Omental fat pad (tissue), 4 donors: ENCODE data around the gene DENND1B. TPM values are rescaled to one million over a fixed set of nuclear protein-coding genes. Genes with fewer than 3 reads are reported as not detected.
"Not testable (repeated sequence)": the region's sequence is repeated elsewhere in the genome, so short reads cannot be mapped to it uniquely, and the experiment has no call there.

Experiments
- ATAC-seq: fragments of 150-250 bp; one replicate; pipeline ENCODE4 v1.9.1; 2016; ENCODE audit warnings: mild to moderate bottlenecking, moderate library complexity; ENCODE audit not compliant: low FRiP score
- DNase-seq: peaks from one replicate; pipeline ENCODE4 v3.0.0-alpha.2; 2019; ENCODE audit warnings: low spot score
- CTCF ChIP-seq, 3 donors: fragments of 450-650 bp; IDR thresholded peaks; one replicate each; pipeline ENCODE4 v1.5.1; 2016 to 2017; ENCODE audit warnings: antibody characterized with exemption in 3 of 3, mild to moderate bottlenecking in 3 of 3, moderate library complexity in 2 of 3
- total RNA-seq, 4 donors: library from RNA; depleted of rRNA; stranded (reverse); fragments of >200 nt; gene quantifications; one replicate each; pipeline ENCODE4 v1.1.0, GENCODE V29; 2016

DENND1B gene
- total RNA-seq, 4 donors from 2014 or later: 8.3 to 16.6 (median 11.1) TPM

- ATAC-seq: no peak
These were observed 255.4 kb downstream of the DENND1B start for GRCh38 chr1:197519741-197520334.

GRCh38 chr1:197515421-197515820 lies 259.9 kb downstream of the DENND1B start:
- TF ChIP-seq CTCF (IDR thresholded peaks at IDR 0.05): no peak
- DNase-seq (no peak), ATAC-seq (no peak)

More at GRCh38 chr1:197519741-197520334, 255.4 kb downstream of the DENND1B start:
- DNase-seq: no peak
- TF ChIP-seq CTCF (IDR thresholded peaks at IDR 0.05): no peak

GRCh38 chr1:197510691-197511378 lies 264.4 kb downstream of the DENND1B start:
- DNase-seq: no peak
- ATAC-seq: no peak
- TF ChIP-seq CTCF (IDR thresholded peaks at IDR 0.05): no peak

GRCh38 chr1:197496722-197497121 lies 278.6 kb downstream of the DENND1B start:
- no peak for ATAC-seq
- DNase-seq: no peak
- no peak for TF ChIP-seq CTCF (IDR thresholded peaks at IDR 0.05)

GRCh38 chr1:197491505-197491904 lies 283.8 kb downstream of the DENND1B start:
- ATAC-seq, DNase-seq: not testable (repeated sequence)

GRCh38 chr1:197486946-197487345 lies 288.3 kb downstream of the DENND1B start:
- TF ChIP-seq CTCF (IDR thresholded peaks at IDR 0.05): no peak
- DNase-seq (no peak), ATAC-seq (no peak)

- DNase-seq: no peak
- no peak for ATAC-seq
These were observed 289.5 kb downstream of the DENND1B start for GRCh38 chr1:197485790-197486189.

More at GRCh38 chr1:197485790-197486189, 289.5 kb downstream of the DENND1B start:
- TF ChIP-seq CTCF (IDR thresholded peaks at IDR 0.05): no peak
